Subcutaneous abdominal adipose tissue (tissue), 5 donors: ENCODE results near the gene KCND3.

Experiments used
- H3K27ac ChIP-seq: one replicate; pipeline ENCODE4 v1.7.0; 2013; ENCODE audit warnings: low read depth, mild to moderate bottlenecking, inconsistent platforms, low read length, moderate library complexity
- H3K27me3 ChIP-seq, 5 donors: one replicate each; pipeline ENCODE4 v1.7.0; 2013; ENCODE audit warnings: low read length in 5 of 5, inconsistent platforms in 1 of 5; ENCODE audit not compliant: control insufficient read depth in 5 of 5, insufficient read depth in 4 of 5
- H3K36me3 ChIP-seq, 5 donors: one replicate each; pipeline ENCODE4 v1.7.0; 2013; ENCODE audit warnings: low read length in 5 of 5; ENCODE audit not compliant: control insufficient read depth in 5 of 5, insufficient read depth in 5 of 5
- H3K4me1 ChIP-seq, 5 donors: one replicate each; pipeline ENCODE4 v1.7.0; 2013; ENCODE audit warnings: low read length in 5 of 5, mild to moderate bottlenecking in 3 of 5, moderate library complexity in 1 of 5; ENCODE audit not compliant: control insufficient read depth in 5 of 5, insufficient read depth in 5 of 5
- H3K4me3 ChIP-seq, 5 donors: one replicate each; pipeline ENCODE4 v1.7.0; 2013; ENCODE audit warnings: low read length in 5 of 5, low read depth in 1 of 5
- H3K9ac ChIP-seq, 5 donors: one replicate each; pipeline ENCODE4 v1.7.0; 2013; ENCODE audit warnings: low read length in 5 of 5, mild to moderate bottlenecking in 4 of 5, moderate library complexity in 3 of 5
- H3K9me3 ChIP-seq, 5 donors: one replicate each; pipeline ENCODE4 v1.7.0; 2013; ENCODE audit warnings: low read length in 5 of 5; ENCODE audit not compliant: control insufficient read depth in 5 of 5
- donor health status: healthy.
- donor health status: healthy.
- donor health status: healthy.
- donor health status: healthy.
- donor health status: healthy.

Gene KCND3

GRCh38 chr1:111827946-111828345 is 161.5 kb downstream of the KCND3 start:
- Histone ChIP-seq H3K27me3 (no peaks in the 10 kb centered on the region), H3K4me3 (no peak overlapping the region), H3K27ac (no peak overlapping the region), H3K36me3 (no peaks in the 10 kb centered on the region), H3K4me1 (no peaks in the 10 kb centered on the region), H3K9me3 (peaks cover 0 to 4% (median 0%) of the 10 kb centered on the region in 5 donors), H3K9ac (no peak overlapping the region)

GRCh38 chr1:111826278-111826677 is 163.2 kb downstream of the KCND3 start:
- Histone ChIP-seq H3K36me3 (no peaks in the 10 kb centered on the region), H3K4me3 (no peak overlapping the region), H3K27me3 (no peaks in the 10 kb centered on the region), H3K27ac (no peak overlapping the region), H3K9me3 (peaks cover 0 to 4% (median 2%) of the 10 kb centered on the region in 5 donors), H3K4me1 (no peaks in the 10 kb centered on the region), H3K9ac (no peak overlapping the region)

GRCh38 chr1:111825217-111825616 is 164.3 kb downstream of the KCND3 start:
- Histone ChIP-seq H3K36me3 (no peaks in the 10 kb centered on the region), H3K4me3 (no peak overlapping the region), H3K27ac (no peak overlapping the region), H3K27me3 (no peaks in the 10 kb centered on the region), H3K4me1 (no peaks in the 10 kb centered on the region), H3K9me3 (peaks cover 0 to 8% (median 4%) of the 10 kb centered on the region in 5 donors), H3K9ac (no peak overlapping the region)

- H3K9ac ChIP-seq, result no peak overlapping the region
- no peak overlapping the region for H3K4me3 ChIP-seq
- H3K9me3 ChIP-seq, result peaks cover 0 to 8% (median 4%) of the 10 kb centered on the region in 5 donors
- no peaks in the 10 kb centered on the region for H3K4me1 ChIP-seq
- H3K36me3 ChIP-seq, result no peaks in the 10 kb centered on the region
- no peaks in the 10 kb centered on the region for H3K27me3 ChIP-seq
- no peak overlapping the region for H3K27ac ChIP-seq
Measured at GRCh38 chr1:111822138-111822537, 167.3 kb downstream of the KCND3 start.

GRCh38 chr1:111821121-111821745 is 168.2 kb downstream of the KCND3 start:
- H3K36me3 ChIP-seq, result no peaks in the 10 kb centered on the region
- H3K27ac ChIP-seq, result no peak overlapping the region
- no peaks in the 10 kb centered on the region for H3K27me3 ChIP-seq
- no peaks in the 10 kb centered on the region for H3K4me1 ChIP-seq
- no peak overlapping the region for H3K4me3 ChIP-seq
- no peak overlapping the region for H3K9ac ChIP-seq
- H3K9me3 ChIP-seq, result peaks cover 0 to 8% (median 4%) of the 10 kb centered on the region in 5 donors

- H3K9me3 ChIP-seq, result peaks cover 0 to 8% (median 3%) of the 10 kb centered on the region in 5 donors
- no peaks in the 10 kb centered on the region for H3K4me1 ChIP-seq
- H3K4me3 ChIP-seq, result no peak overlapping the region
- no peaks in the 10 kb centered on the region for H3K27me3 ChIP-seq
- H3K27ac ChIP-seq, result no peak overlapping the region
- H3K9ac ChIP-seq, result no peak overlapping the region
- no peaks in the 10 kb centered on the region for H3K36me3 ChIP-seq
Measured at GRCh38 chr1:111819566-111820263, 169.8 kb downstream of the KCND3 start.

- no peaks in the 10 kb centered on the region for H3K27me3 ChIP-seq
- peaks cover 0 to 8% (median 0%) of the 10 kb centered on the region in 5 donors for H3K9me3 ChIP-seq
- no peak overlapping the region for H3K4me3 ChIP-seq
- no peaks in the 10 kb centered on the region for H3K36me3 ChIP-seq
- H3K4me1 ChIP-seq, result no peaks in the 10 kb centered on the region
- no peak overlapping the region for H3K9ac ChIP-seq
- H3K27ac ChIP-seq, result no peak overlapping the region
Measured at GRCh38 chr1:111818546-111818945, 170.9 kb downstream of the KCND3 start.

- Histone ChIP-seq H3K9me3 (peaks cover 0 to 8% (median 0%) of the 10 kb centered on the region in 5 donors), H3K9ac (no peak overlapping the region), H3K4me1 (no peaks in the 10 kb centered on the region), H3K27ac (no peak overlapping the region), H3K4me3 (no peak overlapping the region), H3K27me3 (no peaks in the 10 kb centered on the region), H3K36me3 (no peaks in the 10 kb centered on the region)
Measured at GRCh38 chr1:111818081-111818480, 171.4 kb downstream of the KCND3 start.

GRCh38 chr1:111814642-111815041 is 174.8 kb downstream of the KCND3 start:
- H3K9ac ChIP-seq, result no peak overlapping the region
- no peak overlapping the region for H3K27ac ChIP-seq
- H3K4me3 ChIP-seq, result no peak overlapping the region
- H3K27me3 ChIP-seq, result no peaks in the 10 kb centered on the region
- no peaks in the 10 kb centered on the region for H3K9me3 ChIP-seq
- no peaks in the 10 kb centered on the region for H3K4me1 ChIP-seq
- no peaks in the 10 kb centered on the region for H3K36me3 ChIP-seq

- no peaks in the 10 kb centered on the region for H3K36me3 ChIP-seq
- H3K9me3 ChIP-seq, result no peaks in the 10 kb centered on the region
- no peaks in the 10 kb centered on the region for H3K27me3 ChIP-seq
- no peak overlapping the region for H3K9ac ChIP-seq
- H3K4me3 ChIP-seq, result no peak overlapping the region
- no peak overlapping the region for H3K27ac ChIP-seq
- H3K4me1 ChIP-seq, result no peaks in the 10 kb centered on the region
Measured at GRCh38 chr1:111814305-111814628, 175.2 kb downstream of the KCND3 start.
